Hematopoietic multipotent progenitor cell (in vitro differentiated cells): Measurements from ENCODE around the gene TMUB1. TPM values are rescaled to one million over a fixed set of nuclear protein-coding genes. Genes with fewer than 3 reads are reported as not detected.

Experiments used
- DNase-seq, 3 donors: peaks; one replicate each; pipeline ENCODE4 v3.0.0-alpha.2; 2011 to 2015; ENCODE audit warnings: low read depth in 2 of 3, low spot score in 2 of 3
- total RNA-seq: library from RNA; depleted of rRNA; stranded (reverse); fragments of >200 nt; gene quantifications from one replicate; pipeline ENCODE4 v1.2.3, GENCODE V29; 2012

TMUB1 gene
- total RNA-seq, 1 donor, result 25.6 TPM

- DNase-seq, result no peak
Observed at GRCh38 chr7:151121380-151122170, 38.3 kb upstream of the TMUB1 start.

GRCh38 chr7:151120896-151121295, 37.6 kb upstream of the TMUB1 start:
- no peak for DNase-seq

- DNase-seq, result no peak
Observed at GRCh38 chr7:151119902-151120301, 36.6 kb upstream of the TMUB1 start.

GRCh38 chr7:151119055-151119415, 35.7 kb upstream of the TMUB1 start:
- DNase-seq, result no peak

- no peak for DNase-seq
Observed at GRCh38 chr7:151118108-151119054, 35.1 kb upstream of the TMUB1 start.

GRCh38 chr7:151117565-151117964, 34.3 kb upstream of the TMUB1 start:
- no peak for DNase-seq

GRCh38 chr7:151116603-151117440, 33.5 kb upstream of the TMUB1 start:
- no peak for DNase-seq

- no peak for DNase-seq
Observed at GRCh38 chr7:151115836-151116418, 32.6 kb upstream of the TMUB1 start.

GRCh38 chr7:151115121-151115835, 32.0 kb upstream of the TMUB1 start:
- DNase-seq, result peak in 2 of 3 donors; percentile 42 to 46

GRCh38 chr7:151114151-151115090, 31.1 kb upstream of the TMUB1 start:
- DNase-seq, result no peak

- DNase-seq, result no peak
Observed at GRCh38 chr7:151113344-151114150, 30.3 kb upstream of the TMUB1 start.

- peak; percentile 41 to 79 (median 61) for DNase-seq
Observed at GRCh38 chr7:151110941-151111645, 27.8 kb upstream of the TMUB1 start.

- DNase-seq, result no peak
Observed at GRCh38 chr7:151110236-151110940, 27.1 kb upstream of the TMUB1 start.

GRCh38 chr7:151109094-151110048, 26.1 kb upstream of the TMUB1 start:
- no peak for DNase-seq

- no peak for DNase-seq
Observed at GRCh38 chr7:151107882-151108281, 24.6 kb upstream of the TMUB1 start.
